ENCODE measurements around the gene CFHR2. TPM values are rescaled to one million over a fixed set of nuclear protein-coding genes. Genes with fewer than 3 reads are reported as not detected.
"Not testable (repeated sequence)": the region's sequence is repeated elsewhere in the genome, so short reads cannot be mapped to it uniquely, and the experiment has no call there.

CFHR2 gene
- not detected in 2 replicates for polyA plus RNA-seq (2014; cell fraction: cytosol; rRNA removed)
- not detected in 2 replicates for polyA plus RNA-seq (2014; cell fraction: nucleus; rRNA removed)

- not testable (repeated sequence) for DNase-seq (ENCODE audit: low spot score)
These were observed at the start of gene CFHR2 for GRCh38 chr1:196943568-196943967. Gene CFHR2 (plus strand): TSS chr1:196943738. CDS start chr1:196943881, 143 bp downstream.

GRCh38 chr1:196896355-196896754, 47.2 kb upstream of the CFHR2 start:
- DNase-seq (ENCODE audit: low spot score) = no peak

DNA sequence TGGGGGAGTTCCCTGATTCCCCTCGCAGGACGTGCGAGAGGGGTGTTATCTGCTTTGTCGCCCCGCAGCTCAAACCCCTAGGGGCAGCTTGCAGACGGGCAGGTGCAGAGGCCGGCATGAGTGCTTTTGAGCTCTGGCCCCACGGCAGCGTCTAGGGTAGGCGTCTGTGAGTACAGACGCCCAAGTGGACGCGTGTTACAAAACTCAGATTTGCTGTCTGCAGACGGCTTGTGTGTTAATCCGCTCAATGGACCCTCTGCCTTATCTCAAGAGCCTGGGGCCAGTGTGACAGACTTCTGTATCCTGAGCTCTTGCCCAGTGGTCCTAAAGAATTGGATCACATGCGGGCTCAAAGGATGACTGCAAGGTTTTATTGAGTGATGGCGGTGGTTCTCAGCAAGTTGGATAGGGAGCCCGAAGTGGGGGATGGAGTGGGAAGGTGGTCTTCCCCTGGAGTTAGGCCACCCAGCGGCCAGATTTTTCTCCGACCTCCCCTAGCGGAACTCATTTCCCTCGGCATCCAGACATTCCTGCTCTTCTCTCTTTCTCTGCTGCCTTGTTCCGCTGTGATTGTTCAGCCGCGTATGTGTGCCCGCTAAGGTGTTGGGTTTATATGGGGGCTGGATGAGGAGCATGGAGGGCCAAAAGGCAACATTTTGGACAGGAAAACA, 46.2 kb upstream of the CFHR2 start:
- peak; percentile 62 for DNase-seq (ENCODE audit: low spot score)

- DNase-seq (ENCODE audit: low spot score) = no peak
These were observed 41.2 kb upstream of the CFHR2 start for GRCh38 chr1:196902344-196902743.

GRCh38 chr1:196910215-196910614, 33.3 kb upstream of the CFHR2 start:
- DNase-seq (ENCODE audit: low spot score) = no peak

DNA sequence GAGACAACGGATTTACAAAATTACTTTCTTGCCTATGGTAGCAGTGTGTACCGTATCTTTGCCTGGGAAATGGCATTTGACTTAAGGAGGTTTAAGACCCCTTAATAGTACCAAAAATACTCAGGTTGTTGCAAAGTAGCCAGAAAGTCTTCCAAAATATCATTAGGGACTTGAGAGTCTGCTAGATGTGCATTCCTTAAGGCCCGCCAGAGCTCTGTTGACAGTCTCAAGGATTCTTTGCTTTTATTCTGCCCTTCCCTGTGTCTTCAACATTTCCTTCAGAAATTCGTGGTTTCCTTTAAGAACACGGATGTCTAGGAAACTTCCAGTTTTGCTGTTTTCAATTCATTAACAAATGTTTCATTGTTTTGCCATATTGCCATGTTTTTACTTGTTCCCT, 31.3 kb upstream of the CFHR2 start:
- DNase-seq (ENCODE audit: low spot score) = not testable (repeated sequence)

GRCh38 chr1:196926839-196927238, 16.7 kb upstream of the CFHR2 start:
- not testable (repeated sequence) for DNase-seq (ENCODE audit: low spot score)

DNA sequence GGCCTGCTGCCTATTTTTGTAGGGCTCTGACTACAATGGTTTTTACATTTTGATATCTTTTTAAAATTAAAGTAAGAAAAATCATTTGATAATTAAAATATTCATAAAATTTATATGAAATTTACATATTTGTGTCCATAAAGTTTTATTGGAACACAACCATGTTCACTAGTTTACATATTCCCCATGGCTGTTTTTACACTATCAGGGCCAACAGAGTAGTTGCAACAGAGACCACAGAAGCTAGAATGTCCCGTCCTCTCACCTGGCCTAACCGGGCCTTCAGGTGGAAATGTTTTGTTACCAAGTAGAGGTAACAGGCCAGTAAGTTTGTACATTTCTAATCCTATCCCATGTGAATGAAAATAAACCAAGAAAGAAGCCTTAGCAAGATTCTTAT, 10.7 kb upstream of the CFHR2 start:
- not testable (repeated sequence) for DNase-seq (ENCODE audit: low spot score)

GRCh38 chr1:196933531-196934189, 9.9 kb upstream of the CFHR2 start:
- no peak for DNase-seq (ENCODE audit: low spot score)

DNA sequence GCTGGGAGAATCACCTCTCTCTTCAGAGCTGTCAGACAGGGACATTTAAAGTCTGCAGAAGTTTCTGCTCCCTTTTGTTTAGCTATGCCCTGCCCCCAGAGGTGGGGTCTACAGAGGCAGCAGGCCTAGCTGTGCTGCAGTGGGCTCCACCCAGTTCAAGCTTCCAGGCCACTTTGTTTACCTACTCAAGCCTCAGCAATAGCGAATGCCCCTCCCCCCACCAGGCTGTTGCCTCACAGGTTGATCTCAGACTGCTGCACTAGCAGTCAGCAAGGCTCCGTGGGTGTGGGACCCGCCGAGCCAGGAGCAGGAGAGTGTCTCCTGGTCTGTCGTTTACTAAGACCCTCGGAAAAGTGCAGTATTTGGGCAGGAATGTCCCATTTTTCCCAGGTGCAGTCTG, 2.1 kb upstream of the CFHR2 start:
- DNase-seq (ENCODE audit: low spot score) = not testable (repeated sequence)

- DNase-seq (ENCODE audit: low spot score) = no peak
These were observed 8.3 kb downstream of the CFHR2 start for GRCh38 chr1:196951711-196952394.

GRCh38 chr1:196954778-196955177, 11.2 kb downstream of the CFHR2 start:
- DNase-seq (ENCODE audit: low spot score) = no peak

DNA sequence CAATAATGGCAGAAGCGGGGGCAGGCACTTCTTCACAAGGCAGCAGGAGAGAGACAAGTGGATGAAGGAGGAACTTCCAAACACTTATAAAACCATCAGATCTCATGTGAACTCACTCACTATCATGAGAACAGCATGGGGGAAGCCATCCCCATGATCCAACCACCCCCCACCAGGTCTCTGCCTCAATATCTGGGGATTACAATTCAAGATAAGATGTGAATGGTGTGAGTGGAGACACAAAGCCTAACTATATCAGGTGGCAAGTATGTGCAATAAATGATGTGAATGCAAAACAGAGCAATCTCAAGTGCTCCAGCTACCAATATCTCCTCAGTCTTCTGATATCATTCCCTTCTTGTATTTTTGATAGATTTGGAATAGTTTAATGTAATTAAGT, 12.4 kb downstream of the CFHR2 start:
- DNase-seq (ENCODE audit: low spot score) = no peak

DNA sequence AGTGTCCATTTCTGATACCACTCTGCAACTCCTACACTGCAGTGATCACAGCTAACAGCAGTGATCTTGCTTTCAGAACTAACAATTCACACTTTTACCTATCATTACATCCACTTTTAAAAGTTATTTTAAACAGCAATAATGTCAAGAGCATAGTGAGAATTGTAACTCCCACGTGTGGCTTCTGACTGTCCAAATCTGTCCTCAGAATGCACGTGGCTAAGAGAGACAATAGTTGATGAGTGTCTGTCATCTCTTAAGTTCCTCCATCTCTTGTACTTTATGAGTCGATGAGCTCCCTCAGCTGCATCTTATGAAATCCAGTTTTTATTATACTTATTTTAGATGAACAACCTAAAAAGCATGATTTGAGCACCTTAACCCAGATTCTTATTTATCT, 17.3 kb downstream of the CFHR2 start:
- DNase-seq (ENCODE audit: low spot score) = no peak

DNA sequence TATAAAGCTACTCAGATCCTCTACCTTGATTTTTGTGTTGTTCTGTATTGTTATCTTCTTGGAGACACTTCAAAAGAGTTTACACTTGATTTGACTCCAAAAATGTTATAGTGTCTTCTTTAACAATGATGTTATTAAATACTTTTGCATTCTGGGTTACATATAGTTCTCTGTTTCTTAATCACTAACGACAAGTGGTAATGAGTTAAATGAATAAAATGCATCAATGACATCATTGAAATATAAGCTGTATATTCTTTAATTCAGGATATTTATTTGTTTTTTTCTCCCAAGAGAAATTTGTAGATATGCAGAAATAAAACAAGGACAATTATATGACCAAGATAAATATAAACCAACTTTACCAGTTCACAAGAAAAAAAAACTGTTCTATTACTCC, 26.6 kb downstream of the CFHR2 start:
- DNase-seq (ENCODE audit: low spot score) = no peak

GRCh38 chr1:196976278-196976677, 32.7 kb downstream of the CFHR2 start:
- no peak for DNase-seq (ENCODE audit: low spot score)

DNA sequence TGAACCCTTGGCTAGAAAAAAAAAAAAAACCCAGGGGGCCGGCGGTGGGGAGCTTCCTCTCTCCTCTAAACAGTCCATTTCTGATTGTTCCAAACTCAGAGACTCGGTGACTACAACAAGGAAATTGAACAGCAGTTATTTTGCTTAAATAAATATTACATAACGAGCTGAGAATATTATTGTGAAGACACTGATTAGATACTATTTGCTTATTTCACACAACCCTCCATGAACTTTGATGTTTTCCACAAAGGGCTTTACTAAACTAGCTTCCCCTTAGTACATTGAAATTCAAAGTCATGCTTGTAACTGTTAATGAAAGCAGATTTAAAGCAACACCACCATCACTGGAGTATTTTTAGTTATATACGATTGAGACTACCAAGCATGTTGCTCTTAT, 33.7 kb downstream of the CFHR2 start, which contains the start of gene CFHR5:
CFHR5 (plus strand) TSS at position 279 of the 400 bp plus-strand sequence; CDS start at position 388, 109 bp downstream.
- no peak for DNase-seq (ENCODE audit: low spot score)

GRCh38 chr1:196980859-196981258, 37.3 kb downstream of the CFHR2 start:
- no peak for DNase-seq (ENCODE audit: low spot score)

GRCh38 chr1:196982247-196982646, 38.7 kb downstream of the CFHR2 start:
- DNase-seq (ENCODE audit: low spot score) = not testable (repeated sequence)

GRCh38 chr1:196991919-196992651, 48.5 kb downstream of the CFHR2 start:
- DNase-seq (ENCODE audit: low spot score) = peak; percentile 91

- DNase-seq (ENCODE audit: low spot score) = no peak
These were observed 50.4 kb downstream of the CFHR2 start for GRCh38 chr1:196993916-196994315.

DNA sequence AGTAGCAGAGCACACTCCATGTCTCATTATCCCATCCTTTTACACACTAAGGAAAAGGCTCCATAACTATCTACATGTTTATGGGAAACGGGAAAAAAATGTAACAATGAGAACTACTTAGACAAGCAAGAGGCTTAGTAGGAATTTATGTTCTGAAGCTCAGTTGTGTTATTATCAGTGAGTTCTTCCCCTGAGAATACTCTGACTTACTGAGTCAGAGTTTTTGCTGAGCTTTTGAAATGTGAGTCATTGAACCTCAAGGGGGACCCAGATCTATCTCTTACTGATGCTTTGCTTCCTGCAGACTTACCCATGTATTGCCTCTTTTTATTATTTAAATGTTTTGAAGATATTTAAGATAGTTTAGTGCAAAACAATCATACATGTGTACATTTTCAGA, 53.9 kb downstream of the CFHR2 start:
- DNase-seq (ENCODE audit: low spot score) = no peak
